22Rv1 (cell line): ENCODE measurements around the gene ARL15.

Experiments used
- ZFX ChIP-seq: fragments of 450-650 bp; IDR thresholded peaks from 2 replicates; pipeline ENCODE4 v1.6.1; 2017; ENCODE audit warnings: antibody characterized with exemption, borderline replicate concordance
- TF ChIP-seq, protein P1 (sequence below): fragments of 450-650 bp; IDR thresholded peaks from 2 replicates; pipeline ENCODE4 v1.5.1; 2017; ENCODE audit warnings: mild to moderate bottlenecking

DNA sequence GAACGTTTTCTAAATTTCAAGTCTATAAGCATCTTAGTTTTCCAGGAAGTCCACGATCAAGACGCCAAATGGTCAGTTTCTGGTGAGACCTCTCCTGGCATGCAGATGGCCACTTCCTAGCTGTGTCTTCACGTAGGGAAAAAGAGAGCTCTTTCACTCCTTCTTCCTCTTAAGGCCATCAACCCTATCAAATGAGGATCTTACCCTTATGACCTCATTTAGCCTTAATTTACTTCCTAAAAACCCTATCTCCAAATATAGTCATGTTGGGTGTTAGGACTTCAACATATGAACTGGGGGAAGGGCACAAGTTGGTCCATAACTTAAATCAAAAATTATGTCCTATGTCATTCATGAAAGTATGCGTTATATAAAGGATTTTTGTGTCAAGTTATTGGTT lies 229.5 kb downstream of the ARL15 start:
- TF ChIP-seq, protein P1, sequence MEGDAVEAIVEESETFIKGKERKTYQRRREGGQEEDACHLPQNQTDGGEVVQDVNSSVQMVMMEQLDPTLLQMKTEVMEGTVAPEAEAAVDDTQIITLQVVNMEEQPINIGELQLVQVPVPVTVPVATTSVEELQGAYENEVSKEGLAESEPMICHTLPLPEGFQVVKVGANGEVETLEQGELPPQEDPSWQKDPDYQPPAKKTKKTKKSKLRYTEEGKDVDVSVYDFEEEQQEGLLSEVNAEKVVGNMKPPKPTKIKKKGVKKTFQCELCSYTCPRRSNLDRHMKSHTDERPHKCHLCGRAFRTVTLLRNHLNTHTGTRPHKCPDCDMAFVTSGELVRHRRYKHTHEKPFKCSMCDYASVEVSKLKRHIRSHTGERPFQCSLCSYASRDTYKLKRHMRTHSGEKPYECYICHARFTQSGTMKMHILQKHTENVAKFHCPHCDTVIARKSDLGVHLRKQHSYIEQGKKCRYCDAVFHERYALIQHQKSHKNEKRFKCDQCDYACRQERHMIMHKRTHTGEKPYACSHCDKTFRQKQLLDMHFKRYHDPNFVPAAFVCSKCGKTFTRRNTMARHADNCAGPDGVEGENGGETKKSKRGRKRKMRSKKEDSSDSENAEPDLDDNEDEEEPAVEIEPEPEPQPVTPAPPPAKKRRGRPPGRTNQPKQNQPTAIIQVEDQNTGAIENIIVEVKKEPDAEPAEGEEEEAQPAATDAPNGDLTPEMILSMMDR, result no peak
- TF ChIP-seq ZFX, result no peak
